Endothelial cell of umbilical vein (primary cell): ENCODE results near the gene ASAP2.

ENCODE experiments used
- EZH2 ChIP-seq: IDR thresholded peaks from 2 replicates; pipeline ENCODE4 v1.6.1; 2012; ENCODE audit warnings: borderline replicate concordance, low read depth, mild to moderate bottlenecking, moderate library complexity, low read length, inconsistent platforms; ENCODE audit not compliant: severe bottlenecking
- JUN ChIP-seq: IDR thresholded peaks from 2 replicates; pipeline ENCODE4 v1.6.1; 2011; ENCODE audit warnings: borderline replicate concordance, low read depth; ENCODE audit not compliant: insufficient read length, insufficient read depth
- MYC ChIP-seq: IDR thresholded peaks from one replicate; pipeline ENCODE4 v1.6.1; 2011; ENCODE audit warnings: mild to moderate bottlenecking, low read depth, low read length
- POLR2A ChIP-seq: IDR thresholded peaks from 2 replicates; pipeline ENCODE4 v1.6.1; 2012; ENCODE audit warnings: low read depth, mild to moderate bottlenecking, control low read depth, low read length
- POLR2AphosphoS5 ChIP-seq: IDR thresholded peaks from 2 replicates; pipeline ENCODE4 v1.6.1; 2012; ENCODE audit warnings: low read depth, mild to moderate bottlenecking, control low read depth, low read length, moderate library complexity; ENCODE audit not compliant: insufficient read depth
- TF ChIP-seq, protein P1 (sequence below), 2 donors: IDR thresholded peaks; 1 replicate in 1 of 2; 2 replicates in 1 of 2; pipeline ENCODE4 v1.5.1; 2011; ENCODE audit warnings: low read length in 2 of 2, mild to moderate bottlenecking in 2 of 2, moderate library complexity in 2 of 2, control low read depth in 1 of 2, inconsistent platforms in 1 of 2, low read depth in 1 of 2; ENCODE audit not compliant: insufficient read depth in 1 of 2; ENCODE audit errors: extremely low read depth in 1 of 2
- TF ChIP-seq, protein P2 (sequence below): IDR thresholded peaks from 2 replicates; pipeline ENCODE4 v1.6.1; 2011; ENCODE audit not compliant: insufficient read depth, insufficient read length

DNA sequence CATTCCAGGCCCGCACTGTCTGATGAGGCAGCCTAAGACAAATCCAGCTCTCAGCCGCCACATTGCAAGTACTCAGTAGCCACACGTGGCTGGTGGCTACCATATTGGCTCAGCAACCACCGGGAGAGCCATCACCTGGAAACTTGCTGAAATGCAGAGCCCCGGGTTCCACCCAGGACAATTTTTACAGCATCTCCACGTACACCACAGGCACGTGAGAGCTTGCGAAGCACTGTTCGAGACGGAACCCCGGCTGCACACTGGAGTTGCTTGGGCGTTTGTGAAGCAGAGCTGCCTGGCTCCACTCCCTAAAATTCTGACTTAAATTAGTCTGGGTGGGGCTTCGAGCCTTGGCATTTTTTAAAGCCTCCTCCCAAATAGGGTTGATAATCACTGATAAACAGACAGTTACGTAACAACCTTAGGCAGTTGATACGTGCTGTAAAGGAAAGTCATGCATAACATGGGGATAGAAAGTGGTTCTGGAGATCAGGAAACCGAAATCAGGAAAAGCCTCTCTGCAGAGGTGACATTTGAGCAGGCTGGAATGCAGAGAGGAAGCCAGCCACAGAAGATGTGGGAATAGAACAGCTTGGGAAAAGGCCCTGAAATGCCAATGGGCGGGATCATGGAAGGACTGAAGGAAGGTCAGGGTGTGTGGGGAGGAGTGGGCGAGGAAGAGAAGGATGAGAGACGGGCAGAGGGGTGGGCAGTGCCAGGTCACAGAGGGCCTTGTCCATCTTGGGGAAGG is 6.2 kb downstream of the ASAP2 start:
- TF ChIP-seq, protein P1, sequence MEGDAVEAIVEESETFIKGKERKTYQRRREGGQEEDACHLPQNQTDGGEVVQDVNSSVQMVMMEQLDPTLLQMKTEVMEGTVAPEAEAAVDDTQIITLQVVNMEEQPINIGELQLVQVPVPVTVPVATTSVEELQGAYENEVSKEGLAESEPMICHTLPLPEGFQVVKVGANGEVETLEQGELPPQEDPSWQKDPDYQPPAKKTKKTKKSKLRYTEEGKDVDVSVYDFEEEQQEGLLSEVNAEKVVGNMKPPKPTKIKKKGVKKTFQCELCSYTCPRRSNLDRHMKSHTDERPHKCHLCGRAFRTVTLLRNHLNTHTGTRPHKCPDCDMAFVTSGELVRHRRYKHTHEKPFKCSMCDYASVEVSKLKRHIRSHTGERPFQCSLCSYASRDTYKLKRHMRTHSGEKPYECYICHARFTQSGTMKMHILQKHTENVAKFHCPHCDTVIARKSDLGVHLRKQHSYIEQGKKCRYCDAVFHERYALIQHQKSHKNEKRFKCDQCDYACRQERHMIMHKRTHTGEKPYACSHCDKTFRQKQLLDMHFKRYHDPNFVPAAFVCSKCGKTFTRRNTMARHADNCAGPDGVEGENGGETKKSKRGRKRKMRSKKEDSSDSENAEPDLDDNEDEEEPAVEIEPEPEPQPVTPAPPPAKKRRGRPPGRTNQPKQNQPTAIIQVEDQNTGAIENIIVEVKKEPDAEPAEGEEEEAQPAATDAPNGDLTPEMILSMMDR (IDR thresholded peaks at IDR 0.05; ENCODE audit: extremely low read depth in 1 of 2, insufficient read depth in 1 of 2, low read depth in 1 of 2, low read length in 2 of 2) = no peak
- TF ChIP-seq EZH2 (no peak), POLR2AphosphoS5 (no peak), JUN (no peak), MYC (no peak), POLR2A (no peak)
- TF ChIP-seq, protein P2, sequence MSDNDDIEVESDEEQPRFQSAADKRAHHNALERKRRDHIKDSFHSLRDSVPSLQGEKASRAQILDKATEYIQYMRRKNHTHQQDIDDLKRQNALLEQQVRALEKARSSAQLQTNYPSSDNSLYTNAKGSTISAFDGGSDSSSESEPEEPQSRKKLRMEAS = no peak
